ENCODE data around the gene CPN2.
A peak's percentile ranks its signal among the peaks of the same experiment; 100 is the strongest.

CPN2 gene

DNA sequence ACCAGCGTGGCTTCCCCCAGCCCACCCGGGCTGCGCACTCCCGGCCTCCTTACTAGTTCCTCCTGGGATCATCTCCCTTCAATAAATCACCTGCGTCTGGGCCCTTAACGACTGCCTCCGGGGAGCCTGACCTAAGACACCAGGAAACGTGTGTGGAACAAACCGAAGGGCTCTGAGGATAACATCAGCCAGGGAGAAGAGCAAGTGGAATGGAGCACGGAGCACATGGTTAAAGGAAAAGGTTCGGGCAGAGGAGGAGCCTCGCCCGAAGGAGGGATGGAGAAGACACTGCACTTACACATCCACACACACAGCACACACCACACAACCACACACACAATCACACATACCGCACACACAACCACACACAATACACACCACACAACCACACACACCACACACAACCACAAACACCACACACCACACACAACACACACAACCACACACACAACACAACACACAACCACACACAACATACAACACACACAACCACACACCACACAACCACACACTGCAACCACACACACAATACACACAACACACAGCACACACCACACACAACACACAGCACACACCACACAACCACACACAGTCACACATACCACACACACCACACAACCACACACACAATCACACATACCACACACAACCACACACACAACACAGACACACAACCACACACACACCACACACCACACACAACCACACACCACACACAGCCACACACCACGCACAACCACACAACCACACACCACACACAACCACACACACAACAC is 24.7 kb downstream of the CPN2 start:
- DNase-seq, result no peak

DNA sequence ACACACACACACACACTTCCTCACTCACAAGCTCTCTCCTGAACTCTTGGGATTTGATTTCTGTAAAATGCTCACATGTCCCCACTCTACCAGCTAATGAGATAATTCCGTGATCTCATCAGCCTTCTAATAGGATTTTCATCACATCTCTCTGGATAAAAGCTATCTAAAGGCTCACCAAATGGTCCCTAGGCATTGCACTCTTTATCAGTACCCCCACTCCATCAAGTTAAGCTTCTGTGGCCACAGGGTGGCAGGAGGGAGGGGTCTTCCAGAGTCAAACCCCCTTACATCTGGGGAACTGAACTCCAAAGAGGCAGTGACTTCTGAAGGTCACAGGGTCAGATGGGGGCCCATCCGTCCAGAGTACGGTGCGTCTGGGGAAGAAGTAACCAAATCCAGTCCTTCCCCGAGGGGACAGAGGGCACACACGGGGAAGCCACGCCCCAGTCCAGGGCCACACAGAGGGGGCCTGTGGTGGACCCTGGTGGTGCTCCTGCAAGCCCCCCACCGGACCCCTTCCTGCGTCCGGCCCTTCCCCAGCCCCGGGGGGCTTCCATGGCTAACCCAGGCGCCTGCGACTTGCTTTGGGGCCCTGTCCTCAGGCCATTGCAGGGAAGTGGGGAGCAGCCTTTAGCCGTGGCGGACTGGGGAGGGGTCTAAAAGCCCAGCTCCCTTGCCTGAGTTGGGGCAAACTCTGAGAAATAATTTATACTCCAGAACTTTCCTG is 25.5 kb downstream of the CPN2 start:
- no peak for DNase-seq

DNA sequence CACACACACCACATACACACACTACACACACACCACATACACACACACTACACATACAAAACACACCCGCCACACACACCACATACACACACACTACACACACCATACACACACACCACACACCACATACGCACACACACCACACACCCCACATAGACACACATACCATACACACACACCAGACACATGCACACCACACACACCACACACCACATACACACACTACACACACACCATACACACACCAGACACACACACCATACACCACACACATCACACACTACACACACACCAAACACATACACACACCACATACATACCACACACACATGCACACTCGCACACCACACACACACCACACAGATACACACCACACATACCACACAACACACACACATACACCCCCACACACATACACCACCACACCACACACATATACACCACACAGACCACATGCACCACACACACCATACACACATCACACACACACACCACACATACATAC is 26.3 kb downstream of the CPN2 start:
- DNase-seq, result no peak

DNA sequence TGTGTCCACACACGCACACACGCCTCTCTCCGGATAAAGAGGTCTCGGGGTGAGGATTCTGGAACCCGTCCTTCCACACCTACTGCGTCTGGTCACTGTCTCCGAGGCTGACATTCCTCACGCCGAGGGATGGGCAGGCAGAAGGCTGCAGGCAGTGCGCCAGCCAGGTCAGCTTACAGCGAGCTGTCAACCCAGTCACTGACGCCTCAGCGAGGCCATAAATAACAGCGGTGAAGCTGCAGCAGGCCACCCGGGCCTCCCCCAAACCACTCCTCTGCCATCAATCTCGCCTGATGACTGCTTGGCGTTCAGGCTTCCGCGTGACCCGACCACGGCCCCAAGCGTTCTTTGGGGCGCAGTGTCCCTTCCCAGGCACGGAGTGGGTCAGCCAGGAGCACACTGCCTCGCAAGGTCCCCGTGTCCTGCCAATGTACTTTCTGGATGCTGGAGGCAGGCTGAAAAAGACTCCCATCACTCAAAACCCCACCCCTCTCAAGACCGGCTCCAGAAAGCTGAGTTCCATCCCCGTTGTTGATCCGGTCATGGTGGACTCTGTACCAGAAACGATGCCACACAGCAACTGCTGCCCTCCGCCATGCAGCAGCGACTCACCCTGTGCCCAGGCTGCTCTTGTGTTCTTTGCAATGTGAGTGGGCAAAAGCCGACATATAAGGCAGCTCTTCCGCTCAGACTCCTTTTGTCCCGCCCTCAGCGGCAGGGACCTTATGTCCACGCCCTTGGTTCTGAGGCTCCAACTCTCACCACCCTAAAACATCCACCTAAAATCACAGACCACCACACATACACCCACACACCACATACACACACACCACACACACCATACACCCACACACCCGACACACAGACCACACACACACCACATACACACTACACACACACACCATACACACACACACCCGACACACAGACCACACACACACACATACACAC is 27.1 kb downstream of the CPN2 start:
- DNase-seq, result no peak

DNA sequence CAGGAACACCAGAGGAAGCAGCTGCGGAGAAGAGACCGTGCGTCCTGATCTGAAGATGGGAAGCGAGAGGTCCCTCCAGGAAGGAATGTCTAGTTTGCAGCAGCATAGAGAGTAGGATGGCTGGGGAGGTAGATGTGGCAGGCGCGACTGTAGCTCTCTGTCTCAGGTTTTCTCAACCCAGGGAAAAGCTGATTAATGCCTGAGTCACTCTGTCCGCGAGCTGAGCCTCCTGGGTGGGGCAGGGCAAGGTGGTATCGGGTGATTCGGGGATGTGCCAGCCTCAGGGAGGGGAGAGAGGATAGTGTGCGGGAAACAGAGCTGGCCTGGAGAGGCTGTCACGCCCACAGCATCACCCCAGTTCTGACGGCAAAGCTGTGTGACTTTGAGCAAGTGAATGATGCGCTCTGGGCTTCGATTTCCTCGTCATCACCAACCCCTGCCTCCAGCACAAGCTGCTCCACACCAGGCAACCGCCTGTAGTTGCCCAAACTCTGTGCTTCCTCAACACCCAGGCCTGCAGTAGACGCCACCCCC is 28.4 kb downstream of the CPN2 start:
- peak in 1 of 2 experiments; percentile 54 for DNase-seq

DNA sequence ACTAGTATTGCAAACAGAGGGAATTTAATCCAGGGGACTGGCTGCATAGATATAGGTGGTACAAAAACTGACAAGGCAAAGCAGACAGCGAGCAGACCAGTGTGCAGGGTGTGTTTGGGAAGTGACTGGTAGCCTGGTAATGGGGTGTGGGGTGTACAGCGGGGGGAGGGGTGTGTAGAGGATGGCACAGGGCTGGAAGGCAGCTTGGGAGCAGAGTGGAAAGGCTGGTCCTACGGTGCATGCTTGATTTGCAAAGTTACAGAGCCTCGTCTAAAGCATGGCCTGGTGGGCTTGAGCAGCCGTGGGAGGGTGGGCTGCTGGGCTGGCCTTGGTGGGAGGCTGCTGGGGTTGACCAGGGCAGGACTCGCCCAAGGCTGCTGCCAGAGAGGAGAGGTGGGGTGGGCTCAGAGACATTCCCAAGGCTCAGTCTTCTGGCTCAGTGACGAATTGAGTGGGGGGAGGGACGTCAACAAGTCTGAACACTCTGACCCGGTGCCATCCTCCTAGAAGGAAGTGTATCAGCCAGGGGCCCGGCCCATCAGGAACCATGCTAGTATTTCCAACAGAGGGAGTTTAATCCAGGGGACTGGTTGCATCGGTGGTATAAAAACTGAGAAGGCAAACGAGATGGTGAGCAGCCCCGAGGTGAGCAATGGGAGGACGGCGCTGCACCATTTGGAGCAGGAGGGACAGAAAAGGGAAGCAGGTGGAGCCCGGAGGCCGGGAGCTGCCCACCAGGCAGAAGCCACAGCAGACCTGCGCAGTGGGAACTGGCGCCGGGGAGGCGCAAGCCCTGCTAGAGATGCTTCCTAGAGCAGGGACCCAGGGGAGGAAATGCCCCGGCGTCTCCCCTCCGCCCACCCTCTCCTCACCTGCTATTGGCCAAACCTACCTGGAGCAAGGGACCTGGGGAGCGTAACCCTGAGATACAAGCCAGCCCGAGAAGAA is 29.2 kb downstream of the CPN2 start:
- peak; percentile 61 to 82 for DNase-seq

DNA sequence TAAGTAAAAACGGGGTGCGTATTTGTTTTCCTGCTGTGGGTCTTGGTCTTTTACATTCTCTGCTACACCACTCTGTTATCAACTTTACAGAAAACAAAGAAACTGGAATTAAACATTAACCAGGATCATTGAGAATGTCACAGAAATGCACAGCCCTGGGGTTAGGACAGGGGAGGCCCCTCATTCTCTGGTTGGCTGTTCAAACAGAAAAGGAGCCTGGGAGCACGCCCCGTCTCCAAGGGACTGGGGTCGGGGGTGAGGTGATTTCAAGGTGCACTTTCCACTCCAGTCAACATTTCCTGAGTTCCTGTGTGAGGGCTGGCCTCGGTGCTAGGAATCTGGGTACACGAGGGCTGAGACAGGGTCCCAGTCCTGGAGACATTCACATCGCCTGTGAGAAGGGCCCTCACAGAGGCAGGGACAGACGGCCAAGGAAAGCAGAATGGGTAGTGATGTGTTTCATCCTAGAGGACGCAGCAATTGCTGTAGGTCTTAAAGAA is 30.3 kb downstream of the CPN2 start:
- DNase-seq, result no peak

DNA sequence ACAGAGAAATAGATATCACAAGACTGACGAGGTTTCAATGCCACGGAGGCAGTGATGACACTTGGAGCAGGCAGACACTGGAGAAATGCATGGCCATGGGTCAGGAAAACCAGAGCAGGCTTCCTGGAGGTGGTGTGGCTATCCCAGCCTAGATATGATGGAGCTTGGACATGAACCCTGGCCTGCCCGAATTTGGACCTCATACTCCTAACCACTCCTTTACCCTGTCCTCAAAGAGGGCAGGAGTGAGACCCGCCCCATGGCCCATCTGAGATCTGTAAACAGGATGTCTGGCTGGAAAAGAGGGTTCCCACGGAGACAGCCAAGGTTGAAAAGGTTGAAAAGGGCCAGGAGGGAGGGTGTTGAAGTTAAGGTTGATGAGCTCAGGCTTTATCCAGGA is 31.0 kb downstream of the CPN2 start:
- no peak for DNase-seq

DNA sequence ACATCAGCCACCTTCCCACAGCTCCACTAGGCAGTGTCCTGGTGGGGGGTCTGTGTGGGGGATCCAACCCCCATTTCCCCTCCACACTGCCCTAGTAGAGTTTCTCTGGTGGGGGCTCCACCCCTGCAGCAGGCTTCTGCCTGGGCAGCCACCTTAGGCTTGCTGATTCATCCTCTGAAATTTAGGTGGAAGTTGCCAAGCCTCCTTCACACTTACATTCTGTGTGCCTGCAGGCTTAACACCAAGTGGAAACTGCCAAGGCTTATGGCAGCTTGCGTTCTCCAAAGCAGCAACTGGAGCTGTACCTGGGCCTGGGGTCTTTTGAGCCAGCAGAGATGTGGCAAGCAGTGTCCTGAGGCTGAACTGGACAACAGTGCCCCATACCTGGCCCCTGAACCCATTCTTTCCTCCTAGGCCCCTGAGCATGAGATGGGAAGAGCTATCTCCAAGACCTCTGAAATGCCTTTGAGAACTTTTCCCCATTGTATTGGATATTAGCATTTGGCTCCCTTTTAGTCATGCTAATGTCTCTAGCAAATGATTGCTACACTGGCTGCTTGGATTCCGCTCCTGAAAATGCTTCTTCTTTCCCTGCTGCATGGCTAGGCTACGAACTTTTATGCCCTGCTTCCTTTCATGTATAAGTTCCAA is 32.5 kb downstream of the CPN2 start:
- no peak for DNase-seq

DNA sequence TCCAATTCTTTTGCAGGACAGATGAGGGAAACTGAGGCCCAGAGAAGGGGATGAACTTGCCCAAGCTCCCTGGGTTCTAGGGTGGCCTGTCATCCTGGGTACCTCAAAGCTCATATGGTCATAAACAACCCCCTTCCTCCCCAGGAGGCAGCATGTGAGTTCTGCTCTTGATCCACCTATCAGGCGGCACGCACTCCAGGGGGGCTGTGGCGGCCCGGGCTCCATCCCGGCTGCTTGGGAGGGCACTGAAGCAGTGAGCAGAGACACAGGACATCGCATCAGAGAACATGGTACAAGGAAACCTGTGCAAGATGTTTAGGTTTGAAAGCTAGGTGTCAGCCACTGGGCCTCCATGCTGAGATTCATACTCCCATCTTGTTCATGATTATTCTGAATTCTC is 34.2 kb downstream of the CPN2 start:
- no peak for DNase-seq

DNA sequence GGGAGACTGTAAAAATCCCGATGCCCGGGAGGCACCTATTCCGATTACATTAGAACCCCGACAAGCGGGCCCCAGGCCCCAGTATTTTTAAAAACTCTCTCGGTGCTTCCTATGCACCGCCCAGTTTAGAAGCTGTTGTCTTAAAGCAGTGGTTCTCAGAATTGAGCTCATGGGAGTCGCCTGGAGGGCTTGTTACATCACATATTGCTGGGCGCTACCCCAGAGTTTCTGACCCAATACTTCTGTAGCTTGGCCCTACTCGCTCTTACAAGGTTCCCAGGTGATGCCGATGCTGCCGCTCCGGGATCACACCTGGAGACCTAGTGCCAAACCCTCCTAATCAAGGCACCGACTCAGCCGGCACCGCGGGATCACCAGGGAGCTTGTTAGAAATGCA is 35.2 kb downstream of the CPN2 start:
- DNase-seq, result peak; percentile 52 to 72

DNA sequence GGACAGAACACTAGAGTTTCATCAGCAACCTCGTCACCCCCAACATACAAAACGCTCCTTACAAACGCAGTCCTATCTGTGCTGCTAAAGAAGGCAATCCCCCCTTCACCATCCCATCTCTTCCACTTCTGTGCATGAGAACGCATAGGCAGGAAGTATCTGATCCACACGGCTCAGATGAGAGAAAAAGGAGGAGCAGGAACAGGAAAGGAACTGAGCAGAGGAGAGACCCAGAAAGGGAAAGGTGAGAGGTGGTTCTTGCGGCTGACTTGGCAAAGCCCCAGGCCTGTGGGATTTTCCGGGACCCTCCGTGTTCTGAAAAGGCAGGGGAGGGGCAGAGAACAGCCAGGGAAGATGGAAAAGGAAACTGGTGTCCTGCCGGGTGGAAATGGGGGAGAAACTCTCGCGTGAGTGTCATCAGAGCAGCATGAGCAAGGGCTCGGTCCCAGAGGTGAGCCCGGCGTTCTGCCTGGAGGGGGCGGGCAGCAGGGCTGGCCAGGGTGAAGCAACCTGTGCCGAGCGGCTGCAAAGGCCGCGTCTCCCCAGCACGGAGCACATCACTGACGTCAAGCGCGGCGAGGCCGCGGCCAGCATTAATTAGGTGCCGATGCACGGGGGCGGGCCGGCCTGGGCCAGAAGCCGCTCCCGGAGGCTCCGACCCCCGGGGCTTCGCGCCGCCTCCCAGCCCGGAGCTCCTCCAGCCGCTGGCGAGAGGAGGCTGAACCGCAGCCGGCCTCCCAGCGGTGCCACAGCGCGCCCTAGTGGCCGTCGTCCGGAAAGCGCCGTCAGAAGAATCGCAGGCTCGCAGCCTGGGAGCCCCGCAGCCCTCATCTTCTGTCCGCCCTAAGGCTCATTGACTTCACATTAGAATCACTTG is 35.8 kb downstream of the CPN2 start:
- DNase-seq, result peak; percentile 63 to 89

DNA sequence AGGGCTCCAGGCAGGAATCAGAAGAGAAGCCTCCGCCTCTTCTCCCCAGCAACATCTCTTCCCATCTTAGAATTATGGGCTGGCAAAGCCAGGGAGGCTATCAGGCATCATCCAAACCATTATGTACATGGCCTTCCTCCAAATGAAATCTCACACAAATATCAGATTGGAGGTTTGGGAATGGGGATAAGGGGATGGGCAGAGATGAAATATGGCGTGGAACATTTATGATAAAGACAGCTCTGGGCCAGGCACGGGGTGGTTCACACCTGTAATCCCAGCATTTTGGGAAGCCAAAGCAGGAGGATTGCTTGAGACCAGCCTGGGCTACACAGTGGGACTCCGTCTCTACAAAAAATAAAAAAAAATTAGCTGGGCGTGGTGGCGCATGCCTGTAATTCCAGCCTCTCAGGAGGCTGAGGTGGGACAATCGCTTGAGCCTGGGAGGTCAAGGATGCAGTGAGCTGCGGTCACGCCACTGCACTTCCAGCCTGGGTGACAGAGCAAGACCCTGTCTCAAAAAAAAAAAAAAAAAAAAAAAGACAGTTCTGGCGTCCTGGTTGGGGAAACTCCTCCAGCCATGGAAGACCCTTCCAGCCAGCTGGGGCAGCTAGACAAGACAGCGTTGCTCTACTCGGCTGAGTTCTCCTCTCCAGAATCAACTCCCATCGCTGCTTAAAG is 36.6 kb downstream of the CPN2 start:
- no peak for DNase-seq

DNA sequence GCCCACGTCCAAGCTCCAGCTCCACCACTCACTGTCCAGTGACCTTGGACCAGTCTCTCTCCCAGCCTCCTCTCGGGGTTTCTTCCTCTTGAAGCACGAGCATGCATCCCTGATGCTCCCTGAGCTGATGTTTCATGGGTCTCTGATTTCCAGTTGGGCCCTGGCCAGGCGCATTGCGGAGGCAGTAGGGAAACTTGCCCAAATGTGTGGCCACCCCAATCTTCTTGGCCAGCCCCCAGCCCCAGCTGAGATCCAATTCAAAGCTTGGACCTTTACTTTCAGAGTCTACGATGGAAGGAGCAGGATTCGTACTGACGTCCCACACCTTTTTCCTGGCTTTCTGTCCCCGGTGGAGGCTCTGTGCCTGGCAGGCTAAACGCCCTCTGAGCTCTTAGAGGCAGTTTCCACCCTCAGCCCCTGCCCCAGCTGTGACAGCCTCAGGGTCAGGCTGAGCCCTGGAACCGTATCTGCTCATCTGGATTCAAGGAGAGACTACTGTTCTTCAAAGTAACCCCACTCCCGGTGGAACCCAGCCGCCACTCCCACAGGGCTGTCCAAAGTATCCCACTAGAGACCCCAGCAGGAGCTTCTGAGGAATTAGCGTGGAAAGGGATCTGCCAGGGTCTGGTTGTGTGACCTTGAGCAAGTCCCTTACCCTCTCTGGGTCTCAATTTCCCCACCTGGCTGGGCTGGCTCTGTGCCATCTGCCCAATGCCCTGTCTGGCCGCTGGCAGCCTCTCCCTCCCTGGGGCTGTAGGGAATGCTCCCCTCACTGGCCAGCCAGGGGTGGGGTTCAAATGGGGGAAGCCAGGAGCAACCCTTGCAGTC is 37.4 kb downstream of the CPN2 start:
- DNase-seq, result peak in 1 of 2 experiments; percentile 22

DNA sequence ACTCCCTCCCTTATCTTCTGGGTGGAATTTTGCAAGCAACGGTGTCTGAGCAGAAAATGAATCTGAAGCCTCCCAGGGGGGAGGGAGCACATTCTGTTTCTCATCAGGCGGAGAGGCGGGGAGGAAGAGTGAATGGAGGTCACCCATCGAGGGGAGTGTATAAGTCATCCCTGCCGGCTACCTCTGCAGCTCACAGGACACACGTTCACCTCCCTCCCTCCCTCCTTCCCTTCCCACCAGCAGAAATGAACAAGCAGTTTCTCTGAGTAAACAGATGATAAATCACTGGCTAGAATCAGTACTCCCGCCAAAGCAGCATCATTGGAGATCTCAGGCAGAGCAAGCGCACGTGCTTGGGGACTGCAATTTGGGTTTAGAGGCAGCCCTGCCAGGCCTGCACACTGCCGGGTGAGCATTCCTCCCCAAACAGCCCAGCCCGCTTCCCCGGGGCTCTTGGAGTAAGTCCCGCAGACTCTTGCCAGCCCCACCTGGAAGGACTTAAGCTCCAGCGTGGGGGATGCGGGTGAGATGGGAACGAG is 38.3 kb downstream of the CPN2 start:
- peak; percentile 19 to 37 for DNase-seq

DNA sequence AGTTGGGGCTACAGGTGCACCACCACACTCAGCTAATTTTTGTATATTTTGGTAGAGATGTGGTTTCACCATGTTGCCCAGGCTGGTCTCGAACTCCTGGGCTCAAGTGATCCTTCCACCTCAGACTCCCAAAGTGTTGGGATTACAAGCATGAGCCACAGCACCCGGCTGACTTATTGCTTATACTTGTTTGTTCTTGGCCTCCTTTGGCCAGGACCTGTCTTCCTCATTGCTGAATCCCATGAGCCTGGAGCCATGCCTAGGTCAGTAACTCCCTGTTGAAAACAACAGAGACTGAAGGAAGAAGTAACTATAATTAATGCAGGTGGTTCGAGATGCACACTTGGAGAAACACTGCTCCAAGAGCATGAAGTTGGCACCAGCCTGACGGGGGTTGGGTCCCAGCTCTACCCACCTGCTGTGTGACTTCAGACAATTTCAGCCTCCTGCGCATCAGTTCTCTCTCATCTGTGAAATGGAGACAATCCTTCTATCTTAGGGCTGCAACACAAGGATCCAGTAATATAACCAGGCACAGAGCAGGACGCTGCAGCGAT is 38.9 kb downstream of the CPN2 start:
- no peak for DNase-seq

DNA sequence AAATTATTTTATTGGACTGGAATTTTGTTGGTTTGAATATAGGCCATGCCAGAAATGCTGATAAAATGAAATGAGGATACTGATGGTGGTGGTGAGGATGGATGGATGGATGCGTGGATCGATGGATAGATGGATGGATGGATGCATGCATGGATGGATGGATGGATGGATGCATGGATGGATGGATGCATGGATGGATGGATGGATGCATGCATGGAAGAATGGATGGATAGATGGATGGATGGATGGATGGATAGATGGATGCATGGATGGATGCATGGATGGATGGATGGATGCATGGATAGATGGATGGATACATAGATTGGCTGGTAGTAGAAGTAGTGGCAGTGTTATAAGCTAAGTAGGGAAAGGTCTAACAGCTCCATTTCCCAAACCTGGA is 40.1 kb downstream of the CPN2 start:
- no peak for DNase-seq

Measured in NCI-H526 (cell line).